AG04450 (cell line): ENCODE measurements around the gene SLC35G3. TPM values are rescaled to one million over a fixed set of nuclear protein-coding genes. Genes with fewer than 3 reads are reported as not detected.
"Not testable (repeated sequence)": the region's sequence is repeated elsewhere in the genome, so short reads cannot be mapped to it uniquely, and the experiment has no call there.

ENCODE experiments used
- CTCF ChIA-PET: fragments of 300-600, 350-600 bp; formaldehyde crosslinking; extraction: SDS; loops from one replicate; lab custom pipeline; 2022; ENCODE audit warnings: antibody characterized with exemption, inconsistent platforms; lab: Charles Lee
- POLR2A ChIA-PET: fragments of 350-600 bp; formaldehyde crosslinking; extraction: SDS; loops from one replicate; lab custom pipeline; 2021; ENCODE audit warnings: antibody characterized with exemption, inconsistent platforms; lab: Yijun Ruan, JAX
- DNase-seq: peaks from one replicate; pipeline ENCODE4 v3.0.0-alpha.2; 2011; ENCODE audit warnings: low read depth, low spot score
- H3K27ac ChIP-seq: one replicate; pipeline ENCODE4 v1.5.1; 2012; ENCODE audit warnings: low read depth, low read length, control low read depth
- H3K27me3 ChIP-seq: one replicate; pipeline ENCODE4 v1.6.0; 2012; ENCODE audit warnings: low read length; ENCODE audit not compliant: control insufficient read depth, insufficient read depth
- H3K4me3 ChIP-seq: 2 replicates; pipeline ENCODE4 v1.5.1; 2011; ENCODE audit warnings: mild to moderate bottlenecking, low read depth, low read length, control low read depth
- H3K9me3 ChIP-seq: 2 replicates; pipeline ENCODE4 v1.5.1; 2012; ENCODE audit warnings: low read length; ENCODE audit not compliant: control insufficient read depth, insufficient read depth
- CTCF ChIP-seq: IDR thresholded peaks from 2 replicates; pipeline ENCODE4 v1.5.1; 2011; ENCODE audit warnings: low read depth, low read length, control low read depth, inconsistent platforms
- polyA plus RNA-seq: library from polyadenylated mRNA; depleted of rRNA; stranded (reverse); fragments of >200 nt; gene quantifications from 2 replicates; pipeline ENCODE4 v1.2.3, GENCODE V29; 2011

SLC35G3 gene
- polyA plus RNA-seq, 1 experiment: not detected

GRCh38 chr17:35154196-35155165, 39.7 kb downstream of the SLC35G3 start:
- no peak for DNase-seq
- ChIA-PET CTCF (no interaction called here), POLR2A (no interaction called here)
- H3K4me3 ChIP-seq: no peak overlapping the region
- H3K27me3 ChIP-seq: peaks cover 5% of the 10 kb centered on the region
- H3K27ac ChIP-seq: no peak overlapping the region
- no peaks in the 10 kb centered on the region; the same call in 1 of the 2 replicates for H3K9me3 ChIP-seq
- TF ChIP-seq CTCF: no peak

- no peak overlapping the region for H3K27ac ChIP-seq
- CTCF ChIA-PET: interaction anchor here (0.9 kb wide), 1 partner anchor 11 kb away, joined by 3 read pairs; no protein-coding TSS in a partner anchor
These were observed 41.6 kb downstream of the SLC35G3 start for GRCh38 chr17:35152421-35153140.

GRCh38 chr17:35151080-35151479, 43.1 kb downstream of the SLC35G3 start:
- CTCF ChIA-PET, H3K9me3 ChIP-seq, POLR2A ChIA-PET, H3K4me3 ChIP-seq, DNase-seq, H3K27ac ChIP-seq: not testable (repeated sequence)
- peaks cover 12% of the 10 kb centered on the region for H3K27me3 ChIP-seq

More at GRCh38 chr17:35152421-35153140, 41.6 kb downstream of the SLC35G3 start:
- POLR2A ChIA-PET: no interaction called here
- H3K27me3 ChIP-seq: peaks cover 8% of the 10 kb centered on the region
- DNase-seq: no peak
- no peak for TF ChIP-seq CTCF
- H3K4me3 ChIP-seq: no peak overlapping the region
- H3K9me3 ChIP-seq: no peaks in the 10 kb centered on the region; the same call in 1 of the 2 replicates

GRCh38 chr17:35149941-35150340, 44.3 kb downstream of the SLC35G3 start:
- Histone ChIP-seq H3K27me3 (peaks cover 12% of the 10 kb centered on the region), H3K27ac (no peak overlapping the region), H3K4me3 (no peak overlapping the region), H3K9me3 (no peaks in the 10 kb centered on the region; the same call in 1 of the 2 replicates)
- no peak for DNase-seq
- ChIA-PET CTCF (no interaction called here), POLR2A (no interaction called here)
- TF ChIP-seq CTCF: no peak

GRCh38 chr17:35148144-35148543, 46.0 kb downstream of the SLC35G3 start:
- TF ChIP-seq CTCF: no peak
- peaks cover 12% of the 10 kb centered on the region for H3K27me3 ChIP-seq
- ChIA-PET CTCF (interaction anchor here (0.6 to 1.4 kb wide), 2 partner anchors 96 to 391 kb away, joined by 3 to 6 read pairs; no protein-coding TSS in a partner anchor), POLR2A (no interaction called here)
- no peak overlapping the region for H3K4me3 ChIP-seq
- H3K9me3 ChIP-seq: no peaks in the 10 kb centered on the region; the same call in 1 of the 2 replicates
- no peak overlapping the region for H3K27ac ChIP-seq
- no peak for DNase-seq
